ENCODE results near the gene HIVEP1. TPM values are rescaled to one million over a fixed set of nuclear protein-coding genes. Genes with fewer than 3 reads are reported as not detected.

HIVEP1 gene
- total RNA-seq, 2 donors from 2014 or later = 12.5 to 15.2 TPM

DNA sequence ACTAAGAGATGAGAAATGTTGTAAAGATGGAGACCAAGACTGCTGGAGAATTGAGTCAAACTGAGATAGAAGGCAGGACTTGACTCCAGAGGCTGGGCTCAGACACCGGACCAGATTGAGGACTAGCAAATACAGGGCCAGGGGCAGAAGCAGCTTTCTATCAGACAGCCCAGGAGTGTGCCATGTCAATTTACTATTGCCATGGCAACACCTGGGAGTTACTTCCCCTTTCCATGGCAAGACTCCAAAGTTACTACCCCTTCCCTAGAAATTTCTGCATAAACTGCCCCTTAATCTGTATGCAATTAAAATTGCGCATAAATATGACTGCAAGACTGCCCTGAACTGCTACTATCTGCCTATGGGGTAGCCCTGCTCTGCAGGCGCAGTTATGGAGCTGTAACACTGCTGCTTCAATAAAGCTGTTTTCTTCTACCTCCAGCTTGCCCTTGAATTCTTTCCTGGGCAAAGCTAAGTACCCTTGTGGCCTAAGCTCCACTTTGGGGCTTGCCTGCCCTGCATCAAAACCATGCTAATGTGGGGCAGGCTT, 188.0 kb downstream of the HIVEP1 start:
- H3K27me3 ChIP-seq = no peaks in the 10 kb centered on the region
- no peak overlapping the region for H3K4me3 ChIP-seq
- H3K4me1 ChIP-seq = peaks cover 7% of the 10 kb centered on the region
- no peak for ATAC-seq
- TF ChIP-seq POLR2A (IDR thresholded peaks at IDR 0.05) = no peak
- TF ChIP-seq, protein P1, sequence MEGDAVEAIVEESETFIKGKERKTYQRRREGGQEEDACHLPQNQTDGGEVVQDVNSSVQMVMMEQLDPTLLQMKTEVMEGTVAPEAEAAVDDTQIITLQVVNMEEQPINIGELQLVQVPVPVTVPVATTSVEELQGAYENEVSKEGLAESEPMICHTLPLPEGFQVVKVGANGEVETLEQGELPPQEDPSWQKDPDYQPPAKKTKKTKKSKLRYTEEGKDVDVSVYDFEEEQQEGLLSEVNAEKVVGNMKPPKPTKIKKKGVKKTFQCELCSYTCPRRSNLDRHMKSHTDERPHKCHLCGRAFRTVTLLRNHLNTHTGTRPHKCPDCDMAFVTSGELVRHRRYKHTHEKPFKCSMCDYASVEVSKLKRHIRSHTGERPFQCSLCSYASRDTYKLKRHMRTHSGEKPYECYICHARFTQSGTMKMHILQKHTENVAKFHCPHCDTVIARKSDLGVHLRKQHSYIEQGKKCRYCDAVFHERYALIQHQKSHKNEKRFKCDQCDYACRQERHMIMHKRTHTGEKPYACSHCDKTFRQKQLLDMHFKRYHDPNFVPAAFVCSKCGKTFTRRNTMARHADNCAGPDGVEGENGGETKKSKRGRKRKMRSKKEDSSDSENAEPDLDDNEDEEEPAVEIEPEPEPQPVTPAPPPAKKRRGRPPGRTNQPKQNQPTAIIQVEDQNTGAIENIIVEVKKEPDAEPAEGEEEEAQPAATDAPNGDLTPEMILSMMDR (IDR thresholded peaks at IDR 0.05) = no peak
- intact Hi-C loops (cut with DNase I) = no loop called here
- DNase-seq = no peak
- 92% methylated on average over 3 of the region's 3 CpGs for WGBS, 2 donors
- H3K27ac ChIP-seq = no peak overlapping the region
- H3K36me3 ChIP-seq (replicated peaks in 1 of 2; ENCODE audit: insufficient read depth in 1 of 2, low read depth in 2 of 2) = no peaks in the 10 kb centered on the region
- H3K9me3 ChIP-seq = no peaks in the 10 kb centered on the region

DNA sequence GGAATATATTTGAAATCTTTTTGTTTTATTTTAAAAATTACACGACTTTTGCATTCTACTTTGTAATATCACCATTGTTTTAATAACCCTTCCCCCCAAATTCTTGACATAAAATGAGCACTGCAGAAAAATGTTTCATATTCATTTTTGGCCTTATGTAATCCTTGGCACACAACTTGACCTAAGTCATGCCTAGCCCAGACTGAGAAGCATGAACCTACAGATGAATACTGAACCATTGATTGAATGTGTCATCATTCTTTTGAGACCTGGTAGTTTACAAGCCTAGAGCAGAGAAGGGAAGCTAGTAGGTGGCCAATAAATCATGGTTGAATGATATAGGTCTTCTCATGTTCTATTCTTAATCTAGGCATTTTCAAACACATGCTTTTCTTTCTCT, 188.6 kb downstream of the HIVEP1 start:
- no peaks in the 10 kb centered on the region for H3K36me3 ChIP-seq (replicated peaks in 1 of 2; ENCODE audit: insufficient read depth in 1 of 2, low read depth in 2 of 2)
- WGBS, 2 donors = 36 to 41% methylated on average over 1 of the region's 1 CpG
- no peak for DNase-seq
- no peaks in the 10 kb centered on the region for H3K27me3 ChIP-seq
- no peak for TF ChIP-seq POLR2A (IDR thresholded peaks at IDR 0.05)
- TF ChIP-seq, protein P1 (IDR thresholded peaks at IDR 0.05) = no peak
- H3K4me1 ChIP-seq = peaks cover 7% of the 10 kb centered on the region
- ATAC-seq = no peak
- no peak overlapping the region for H3K4me3 ChIP-seq
- no peaks in the 10 kb centered on the region for H3K9me3 ChIP-seq
- H3K27ac ChIP-seq = no peak overlapping the region
- intact Hi-C loops (cut with DNase I) = no loop called here

DNA sequence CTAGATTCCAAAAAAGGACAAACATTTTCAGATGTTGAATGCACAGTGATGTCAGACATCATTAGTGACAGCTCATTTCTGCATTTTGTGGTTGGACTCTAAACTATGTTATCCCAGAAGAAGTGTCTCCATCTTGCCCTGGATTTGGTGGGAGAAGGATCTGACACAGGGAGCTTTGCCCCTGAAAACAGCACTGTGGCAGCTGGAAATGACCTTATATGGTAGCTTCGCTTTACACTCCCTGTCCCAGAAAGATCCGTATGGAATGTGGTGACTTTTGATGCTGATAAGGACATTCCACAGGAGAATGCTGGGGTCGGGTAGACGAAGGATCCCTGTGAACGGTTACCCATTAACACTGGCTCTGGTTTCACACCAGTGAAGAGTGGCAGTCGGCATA, 190.9 kb downstream of the HIVEP1 start:
- Histone ChIP-seq H3K9me3 (no peaks in the 10 kb centered on the region), H3K4me3 (no peak overlapping the region), H3K36me3 (replicated peaks in 1 of 2; ENCODE audit: insufficient read depth in 1 of 2, low read depth in 2 of 2) (no peaks in the 10 kb centered on the region), H3K27me3 (no peaks in the 10 kb centered on the region), H3K4me1 (peaks cover 7% of the 10 kb centered on the region), H3K27ac (peak overlapping the region in 2 of 4 donors; percentile 46 to 57)
- TF ChIP-seq, protein P1 (IDR thresholded peaks at IDR 0.05) = no peak
- no peak for TF ChIP-seq POLR2A (IDR thresholded peaks at IDR 0.05)
- WGBS, 2 donors = 41 to 57% methylated on average over 6 of the region's 6 CpGs
- intact Hi-C loops (cut with DNase I) = no loop called here
- peak; percentile 94 for ATAC-seq
- DNase-seq = peak in 2 of 4 donors; percentile 37 to 40

DNA sequence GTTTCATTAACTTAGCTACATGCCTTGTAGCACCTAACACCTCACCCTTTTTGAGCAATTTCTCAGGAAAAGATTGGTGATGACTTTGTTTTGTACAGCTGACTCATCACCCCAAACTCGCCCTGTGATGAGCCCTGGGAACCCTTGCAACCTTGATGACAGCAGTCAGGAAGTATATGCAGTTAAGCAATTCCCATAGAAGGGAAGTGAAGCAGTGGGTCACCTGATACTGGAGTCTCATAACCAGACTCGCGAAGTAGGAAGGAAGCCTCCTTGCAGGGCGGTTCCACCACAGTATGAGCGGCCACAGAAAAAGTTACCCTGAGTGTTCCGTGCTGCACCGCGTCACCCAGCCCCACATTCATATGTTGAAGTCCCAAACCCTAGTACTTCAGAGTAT, 196.1 kb downstream of the HIVEP1 start:
- DNase-seq = peak in 2 of 4 donors; percentile 6 to 54
- 82 to 91% methylated on average over 3 to 8 of the region's 8 CpGs for WGBS, 2 donors
- H3K27ac ChIP-seq = no peak overlapping the region
- intact Hi-C loops (cut with DNase I) = no loop called here
- no peak for ATAC-seq
- no peak overlapping the region for H3K4me3 ChIP-seq
- TF ChIP-seq POLR2A (IDR thresholded peaks at IDR 0.05) = no peak
- TF ChIP-seq, protein P1 (IDR thresholded peaks at IDR 0.05) = no peak
- H3K27me3 ChIP-seq = no peaks in the 10 kb centered on the region
- no peaks in the 10 kb centered on the region for H3K36me3 ChIP-seq (replicated peaks in 1 of 2; ENCODE audit: insufficient read depth in 1 of 2, low read depth in 2 of 2)
- H3K9me3 ChIP-seq = no peaks in the 10 kb centered on the region
- H3K4me1 ChIP-seq = peaks cover 7% of the 10 kb centered on the region

DNA sequence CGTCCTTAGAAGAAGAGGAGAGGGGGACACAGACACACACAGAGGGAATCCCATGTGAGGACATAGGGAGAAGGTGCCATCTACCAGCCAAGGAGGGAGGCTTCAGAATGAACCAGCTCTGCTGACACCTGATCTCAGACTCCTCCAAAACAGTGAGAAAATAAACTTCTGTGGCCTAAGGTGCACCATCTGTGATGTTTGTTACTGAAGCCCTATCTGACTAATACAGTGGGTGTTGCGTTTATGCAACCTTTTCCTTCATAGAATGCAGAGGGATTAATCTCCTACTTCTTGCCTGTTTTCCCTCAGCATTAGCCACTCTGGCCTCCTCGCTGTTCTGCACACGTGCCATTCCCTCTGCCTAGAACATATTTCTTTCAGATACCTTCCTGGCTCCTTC, 196.6 kb downstream of the HIVEP1 start:
- DNase-seq = no peak
- no peak overlapping the region for H3K27ac ChIP-seq
- H3K27me3 ChIP-seq = no peaks in the 10 kb centered on the region
- H3K36me3 ChIP-seq (replicated peaks in 1 of 2; ENCODE audit: insufficient read depth in 1 of 2, low read depth in 2 of 2) = no peaks in the 10 kb centered on the region
- ATAC-seq = no peak
- H3K4me1 ChIP-seq = peaks cover 3% of the 10 kb centered on the region
- intact Hi-C loops (cut with DNase I) = no loop called here
- no peaks in the 10 kb centered on the region for H3K9me3 ChIP-seq
- WGBS, 2 donors = 88 to 91% methylated on average over 4 of the region's 4 CpGs
- TF ChIP-seq, protein P1 (IDR thresholded peaks at IDR 0.05) = no peak
- TF ChIP-seq POLR2A (IDR thresholded peaks at IDR 0.05) = no peak
- no peak overlapping the region for H3K4me3 ChIP-seq

Measured in body of pancreas (tissue), 4 donors.